PC-3 (cell line): ENCODE measurements around the gene JUNB. TPM values are rescaled to one million over a fixed set of nuclear protein-coding genes. Genes with fewer than 3 reads are reported as not detected.

Experiments used
- ATAC-seq: fragments of 200-7000 bp; cut with Tn5 transposase; 2 replicates; pipeline ENCODE4 v1.9.1; 2020; ENCODE audit warnings: mild to moderate bottlenecking, moderate library complexity
- BruUV-seq: library from RNA; stranded (reverse); fragments of 400-500 nt; replicated peaks from 2 replicates; lab custom pipeline; 2021; lab: Mats Ljungman, UMichigan
- CTCF ChIA-PET: fragments of 300-600 bp; sonication (Branson Sonifier 250); formaldehyde crosslinking; loops from one replicate; lab custom pipeline; 2022; ENCODE audit warnings: antibody characterized with exemption; lab: Charles Lee
- POLR2A ChIA-PET: fragments of 300-600 bp; sonication (Branson Sonifier 250); formaldehyde crosslinking; loops from one replicate; lab custom pipeline; 2022; ENCODE audit warnings: antibody characterized with exemption; ENCODE audit not compliant: unreplicated experiment; lab: Charles Lee
- DNase-seq: peaks from one replicate; pipeline ENCODE4 v3.0.0-alpha.2; 2015
- H2AFZ ChIP-seq: fragments of 300-600 bp; sonication (generic); 2 replicates; pipeline ENCODE4 v1.6.0; 2016; ENCODE audit warnings: antibody characterized with exemption, low read length
- H3F3A ChIP-seq: fragments of 300-600 bp; sonication (generic); one replicate; pipeline ENCODE4 v1.6.0; 2017; ENCODE audit warnings: antibody characterized with exemption, low read length, control low read depth, mild to moderate bottlenecking; ENCODE audit not compliant: unreplicated experiment
- H3K27ac ChIP-seq: fragments of 300-600 bp; sonication (generic); 2 replicates; pipeline ENCODE4 v1.5.1; 2016; ENCODE audit warnings: mild to moderate bottlenecking, low read length
- H3K27me3 ChIP-seq: fragments of 300-600 bp; sonication (generic); 2 replicates; pipeline ENCODE4 v1.6.1; 2016; ENCODE audit warnings: low read length, mixed read lengths
- H3K36me3 ChIP-seq: fragments of 300-600 bp; sonication (generic); 2 replicates; pipeline ENCODE4 v1.6.1; 2016; ENCODE audit warnings: low read depth, mixed run types, low read length, mixed read lengths
- H3K4me1 ChIP-seq: fragments of 300-600 bp; sonication (generic); 2 replicates; pipeline ENCODE4 v1.5.1; 2016; ENCODE audit warnings: low read length; ENCODE audit not compliant: insufficient read depth
- H3K4me2 ChIP-seq: fragments of 300-600 bp; sonication (generic); 2 replicates; pipeline ENCODE4 v1.6.0; 2016; ENCODE audit warnings: low read length
- H3K4me3 ChIP-seq: fragments of 300-600 bp; sonication (generic); 2 replicates; pipeline ENCODE4 v1.5.1; 2016; ENCODE audit warnings: mild to moderate bottlenecking, low read length, mixed read lengths
- H3K79me2 ChIP-seq: fragments of 300-600 bp; sonication (generic); 2 replicates; pipeline ENCODE4 v1.6.1; 2017; ENCODE audit warnings: low read length, mixed read lengths
- H3K9ac ChIP-seq: fragments of 300-600 bp; sonication (generic); 2 replicates; pipeline ENCODE4 v1.6.0; 2016; ENCODE audit warnings: mild to moderate bottlenecking, low read length
- H3K9me2 ChIP-seq: fragments of 300-600 bp; sonication (generic); replicated peaks from 2 replicates; pipeline ENCODE4 v1.6.1; 2016; ENCODE audit warnings: mixed run types, low read length, mixed read lengths
- H3K9me3 ChIP-seq: fragments of 300-600 bp; sonication (generic); 2 replicates; pipeline ENCODE4 v1.6.1; 2016; ENCODE audit warnings: low read length, mixed read lengths
- H4K20me1 ChIP-seq: fragments of 300-600 bp; sonication (generic); 2 replicates; pipeline ENCODE4 v1.6.1; 2016; ENCODE audit warnings: low read length, mixed read lengths
- EZH2 ChIP-seq: fragments of 300-600 bp; sonication (generic); IDR thresholded peaks from one replicate; pipeline ENCODE4 v1.6.1; 2017; ENCODE audit warnings: antibody characterized with exemption, mild to moderate bottlenecking, low read length; ENCODE audit not compliant: unreplicated experiment
- EZH2phosphoT487 ChIP-seq: fragments of 300-600 bp; sonication (generic); IDR thresholded peaks from 2 replicates; pipeline ENCODE4 v1.6.1; 2018; ENCODE audit warnings: mild to moderate bottlenecking, antibody characterized with exemption, low read length, borderline replicate concordance
- intact Hi-C: fragments of 100-400 bp; cut with micrococcal nuclease; formaldehyde crosslinking; loops from 2 replicates; pipeline ENCODE4 v1.9.0; 2023
- total RNA-seq: library from RNA; depleted of rRNA; stranded (reverse); fragments of >200 nt; gene quantifications from 2 replicates; pipeline ENCODE4 v1.2.3, GENCODE V29; 2014
- TF ChIP-seq, protein P1 (sequence below): fragments of 300-600 bp; sonication (generic); conservative IDR thresholded peaks from 2 replicates; pipeline ENCODE4 v1.5.1; 2017; ENCODE audit warnings: antibody characterized with exemption, low read depth, mild to moderate bottlenecking, low read length

The JUNB gene
- total RNA-seq, 1 experiment from 2014 or later = 343 TPM

DNA sequence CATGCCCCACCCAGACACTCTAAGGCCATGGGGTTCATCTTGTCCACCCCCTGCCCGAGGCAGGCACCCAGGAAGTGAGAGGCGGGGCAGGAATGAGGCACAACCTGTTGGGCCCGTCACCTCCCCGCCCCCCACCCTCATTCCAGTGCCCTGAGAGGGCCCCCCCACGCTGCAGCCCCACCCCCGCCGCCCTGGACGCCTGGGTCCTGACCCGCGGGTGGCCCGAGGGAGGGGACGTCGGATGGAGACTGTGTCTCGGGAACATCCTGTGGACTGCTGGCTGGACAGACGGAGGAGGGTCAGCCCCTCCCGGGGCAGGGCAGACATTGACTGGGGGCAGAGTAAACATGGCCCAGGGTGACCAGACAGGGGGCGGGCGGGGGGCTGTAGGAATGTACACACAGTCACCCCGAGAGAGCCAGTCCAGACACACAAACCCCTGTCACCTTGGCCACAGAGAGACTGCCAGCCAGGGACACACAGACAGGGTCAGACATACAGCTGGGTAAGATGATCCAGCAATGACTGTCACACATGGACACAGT is 7.4 kb upstream of the JUNB start:
- Histone ChIP-seq H3K4me1 (peaks cover 69% of the 10 kb centered on the region), H3F3A (peaks cover 5% of the 10 kb centered on the region), H2AFZ (0 out of 2 replicates have a peak overlapping the region, but pooled peaks have one; percentile 15), H3K9ac (peak overlapping the region; percentile 73), H3K27me3 (no peaks in the 10 kb centered on the region), H4K20me1 (no peaks in the 10 kb centered on the region), H3K4me3 (no peak overlapping the region; the same call in 1 of the 2 replicates), H3K9me2 (no peaks in the 10 kb centered on the region), H3K79me2 (no peaks in the 10 kb centered on the region), H3K9me3 (no peaks in the 10 kb centered on the region), H3K27ac (peak overlapping the region; percentile 80), H3K36me3 (no peaks in the 10 kb centered on the region), H3K4me2 (peak overlapping the region; percentile 90)
- TF ChIP-seq EZH2 (no peak), EZH2phosphoT487 (no peak)
- TF ChIP-seq, protein P1, sequence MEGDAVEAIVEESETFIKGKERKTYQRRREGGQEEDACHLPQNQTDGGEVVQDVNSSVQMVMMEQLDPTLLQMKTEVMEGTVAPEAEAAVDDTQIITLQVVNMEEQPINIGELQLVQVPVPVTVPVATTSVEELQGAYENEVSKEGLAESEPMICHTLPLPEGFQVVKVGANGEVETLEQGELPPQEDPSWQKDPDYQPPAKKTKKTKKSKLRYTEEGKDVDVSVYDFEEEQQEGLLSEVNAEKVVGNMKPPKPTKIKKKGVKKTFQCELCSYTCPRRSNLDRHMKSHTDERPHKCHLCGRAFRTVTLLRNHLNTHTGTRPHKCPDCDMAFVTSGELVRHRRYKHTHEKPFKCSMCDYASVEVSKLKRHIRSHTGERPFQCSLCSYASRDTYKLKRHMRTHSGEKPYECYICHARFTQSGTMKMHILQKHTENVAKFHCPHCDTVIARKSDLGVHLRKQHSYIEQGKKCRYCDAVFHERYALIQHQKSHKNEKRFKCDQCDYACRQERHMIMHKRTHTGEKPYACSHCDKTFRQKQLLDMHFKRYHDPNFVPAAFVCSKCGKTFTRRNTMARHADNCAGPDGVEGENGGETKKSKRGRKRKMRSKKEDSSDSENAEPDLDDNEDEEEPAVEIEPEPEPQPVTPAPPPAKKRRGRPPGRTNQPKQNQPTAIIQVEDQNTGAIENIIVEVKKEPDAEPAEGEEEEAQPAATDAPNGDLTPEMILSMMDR = no peak
- DNase-seq (peak; percentile 75), ATAC-seq (peak; percentile 18)
- intact Hi-C loops = no loop called here
- ChIA-PET CTCF (no interaction called here), POLR2A (no interaction called here)
- no TSS peak for BruUV-seq

DNA sequence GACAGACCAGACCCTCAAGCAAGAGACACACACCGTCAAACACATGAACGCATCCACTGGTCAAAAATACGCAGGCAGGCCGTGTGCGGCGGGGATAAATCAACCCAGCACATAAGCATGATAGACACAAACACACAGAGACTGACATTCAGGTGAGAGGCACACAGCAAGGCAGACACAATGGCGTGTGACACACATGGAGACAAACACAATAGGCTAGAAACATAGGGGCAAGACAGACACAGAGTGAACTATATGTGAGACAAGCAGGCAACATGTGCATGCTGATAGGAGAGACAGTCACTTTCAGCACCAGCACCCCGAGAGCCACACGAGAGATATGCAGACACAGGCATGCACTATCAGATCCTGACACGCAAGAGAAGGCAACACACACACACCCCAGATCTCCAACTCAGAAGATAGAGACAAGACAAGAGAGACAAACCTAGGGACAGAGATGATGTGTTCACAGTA is 6.9 kb upstream of the JUNB start:
- no peaks in the 10 kb centered on the region for H3K9me2 ChIP-seq
- peaks cover 69% of the 10 kb centered on the region for H3K4me1 ChIP-seq
- no peak overlapping the region for H3K4me3 ChIP-seq
- H3K27me3 ChIP-seq = no peaks in the 10 kb centered on the region
- DNase-seq = no peak
- H2AFZ ChIP-seq = no peak overlapping the region
- intact Hi-C loops = no loop called here
- H3K27ac ChIP-seq = peak overlapping the region; percentile 80
- 0 out of 2 replicates have a peak overlapping the region, but pooled peaks have one; percentile 90 for H3K4me2 ChIP-seq
- ChIA-PET POLR2A (no interaction called here), CTCF (no interaction called here)
- BruUV-seq = no TSS peak
- H3K79me2 ChIP-seq = no peaks in the 10 kb centered on the region
- H3K36me3 ChIP-seq = no peaks in the 10 kb centered on the region
- TF ChIP-seq, protein P1 = no peak
- no peak for TF ChIP-seq EZH2phosphoT487
- no peak for TF ChIP-seq EZH2
- peaks cover 5% of the 10 kb centered on the region for H3F3A ChIP-seq
- ATAC-seq = no peak
- no peaks in the 10 kb centered on the region for H3K9me3 ChIP-seq
- H4K20me1 ChIP-seq = no peaks in the 10 kb centered on the region
- peak overlapping the region; percentile 73; the same call in 1 of the 2 replicates for H3K9ac ChIP-seq

DNA sequence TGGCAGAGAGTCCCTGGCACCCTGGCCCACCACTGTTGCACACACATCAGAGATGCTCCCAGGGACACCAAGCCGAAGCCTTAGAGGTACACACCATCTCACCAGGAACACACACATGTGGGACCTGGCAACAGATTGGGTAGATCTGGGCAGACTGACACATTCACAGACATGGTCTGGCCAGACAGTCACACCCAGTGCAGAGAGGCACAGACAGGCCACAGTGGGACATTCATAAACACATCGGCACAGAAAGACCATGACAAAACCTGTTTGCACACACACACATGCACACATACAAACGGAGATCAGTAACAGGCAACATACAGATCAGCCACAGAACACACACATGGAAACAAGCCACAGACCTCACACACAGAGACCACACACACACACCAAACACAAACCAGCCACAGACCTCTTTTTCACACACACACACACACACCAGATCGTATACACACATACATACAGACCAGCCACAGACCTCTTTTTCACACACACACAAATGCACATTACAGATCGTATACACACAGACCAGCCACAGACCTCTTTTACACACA is 6.3 kb upstream of the JUNB start:
- peak overlapping the region; percentile 72; the same call in 1 of the 2 replicates for H3K27ac ChIP-seq
- intact Hi-C loops = no loop called here
- no peaks in the 10 kb centered on the region for H3K9me2 ChIP-seq
- no peak for ATAC-seq
- H4K20me1 ChIP-seq = no peaks in the 10 kb centered on the region
- H3K4me1 ChIP-seq = peaks cover 69% of the 10 kb centered on the region
- no peaks in the 10 kb centered on the region for H3K9me3 ChIP-seq
- CTCF ChIA-PET = no interaction called here
- no peaks in the 10 kb centered on the region for H3K36me3 ChIP-seq
- BruUV-seq = no TSS peak
- H3K9ac ChIP-seq = no peak overlapping the region
- no peak overlapping the region for H3K4me3 ChIP-seq
- no peak for DNase-seq
- no peaks in the 10 kb centered on the region for H3K79me2 ChIP-seq
- no peaks in the 10 kb centered on the region for H3K27me3 ChIP-seq
- no peak overlapping the region for H2AFZ ChIP-seq
- H3K4me2 ChIP-seq = no peak overlapping the region
- POLR2A ChIA-PET = no interaction called here
- no peak for TF ChIP-seq EZH2phosphoT487
- peaks cover 5% of the 10 kb centered on the region for H3F3A ChIP-seq
